ENCODE measurements around the gene NOSIP.

- TF ChIP-seq CTCF (conservative IDR thresholded peaks at IDR 0.05) (no peak), ZFX (IDR thresholded peaks at IDR 0.05) (no peak)
Measured at GRCh38 chr19:49599378-49600295, 19.3 kb upstream of the NOSIP start.

Data from C4-2B (cell line).